Measurements from ENCODE around the gene TMEM132D.

GRCh38 chr12:129523621-129524020 lies 380.2 kb downstream of the TMEM132D start:
- no peak for TF ChIP-seq CTCF (IDR thresholded peaks at IDR 0.05)
- TF ChIP-seq POLR2AphosphoS5 (IDR thresholded peaks at IDR 0.05; ENCODE audit: low read depth, low read length), result no peak
- TF ChIP-seq REST (IDR thresholded peaks at IDR 0.05; ENCODE audit: insufficient read depth in 1 of 2, low read depth in 2 of 2, low read length in 1 of 2), result no peak
- TF ChIP-seq TCF7L2 (IDR thresholded peaks at IDR 0.05; ENCODE audit: low read depth, low read length), result no peak
- TF ChIP-seq SIN3A (IDR thresholded peaks at IDR 0.05; ENCODE audit: borderline replicate concordance, insufficient read depth, low read depth, low read length), result no peak
